PFSK-1 (cell line): ENCODE measurements around the gene TNFAIP8L2.

ENCODE experiments used
- POLR2AphosphoS5 ChIP-seq: IDR thresholded peaks from 2 replicates; pipeline ENCODE4 v1.6.1; 2012; ENCODE audit warnings: low read depth, mild to moderate bottlenecking, control low read depth, low read length, moderate library complexity
- REST ChIP-seq, 2 experiments: IDR thresholded peaks; 2 replicates each; pipeline versions ENCODE4 v1.6.1 to v1.8.0; 2011 to 2012; ENCODE audit warnings: low read depth in 2 of 2, low read length in 2 of 2, control low read depth in 1 of 2, inconsistent platforms in 1 of 2, mild to moderate bottlenecking in 1 of 2, moderate library complexity in 1 of 2; ENCODE audit not compliant: insufficient read depth in 1 of 2
- SIN3A ChIP-seq: IDR thresholded peaks from 2 replicates; pipeline ENCODE4 v1.6.1; 2012; ENCODE audit warnings: mild to moderate bottlenecking, low read length, moderate library complexity, borderline replicate concordance; ENCODE audit not compliant: insufficient read depth

- TF ChIP-seq SIN3A (no peak), POLR2AphosphoS5 (no peak), REST (IDR thresholded peaks at IDR 0.05; ENCODE audit: insufficient read depth in 1 of 2, low read depth in 2 of 2, low read length in 2 of 2) (no peak)
These were observed 27.6 kb upstream of the TNFAIP8L2 start for GRCh38 chr1:151128800-151129199.
